Measurements from ENCODE around the gene FBXO42. TPM values are rescaled to one million over a fixed set of nuclear protein-coding genes. Genes with fewer than 3 reads are reported as not detected.
A peak's percentile ranks its signal among the peaks of the same experiment; 100 is the strongest.

The FBXO42 gene
- total RNA-seq, 1 donor from 2014 or later = 18.8 TPM

GRCh38 chr1:16218674-16219071 lies 133.6 kb downstream of the FBXO42 start:
- H3K36me3 ChIP-seq = no peaks in the 10 kb centered on the region
- no peak overlapping the region for H3K4me2 ChIP-seq
- peak overlapping the region; percentile 63 for H3K4me3 Mint-ChIP-seq
- no peaks in the 10 kb centered on the region for H3K36me3 Mint-ChIP-seq
- H3K27me3 ChIP-seq = peaks cover 68% of the 10 kb centered on the region
- peaks cover 5% of the 10 kb centered on the region for H3K4me1 ChIP-seq
- H3K4me3 ChIP-seq = no peak overlapping the region
- no peak overlapping the region for H3K27ac ChIP-seq
- no peaks in the 10 kb centered on the region for H4K20me1 ChIP-seq (ENCODE audit: low read depth)
- H3K9me3 Mint-ChIP-seq = no peaks in the 10 kb centered on the region
- H3K9ac ChIP-seq = no peak overlapping the region
- H3K27ac Mint-ChIP-seq = no peak overlapping the region
- peaks cover 17% of the 10 kb centered on the region for H3K4me1 Mint-ChIP-seq
- no peak for DNase-seq (ENCODE audit: low spot score)
- H3K27me3 Mint-ChIP-seq (ENCODE audit: insufficient read depth, low read depth) = peaks cover 20% of the 10 kb centered on the region
- peaks cover 15% of the 10 kb centered on the region for H3F3A ChIP-seq (ENCODE audit: low read depth)
- TF ChIP-seq EZH2 (IDR thresholded peaks at IDR 0.05) (no peak), EZH2phosphoT487 (IDR thresholded peaks at IDR 0.05) (no peak)
- TF ChIP-seq, protein P1, sequence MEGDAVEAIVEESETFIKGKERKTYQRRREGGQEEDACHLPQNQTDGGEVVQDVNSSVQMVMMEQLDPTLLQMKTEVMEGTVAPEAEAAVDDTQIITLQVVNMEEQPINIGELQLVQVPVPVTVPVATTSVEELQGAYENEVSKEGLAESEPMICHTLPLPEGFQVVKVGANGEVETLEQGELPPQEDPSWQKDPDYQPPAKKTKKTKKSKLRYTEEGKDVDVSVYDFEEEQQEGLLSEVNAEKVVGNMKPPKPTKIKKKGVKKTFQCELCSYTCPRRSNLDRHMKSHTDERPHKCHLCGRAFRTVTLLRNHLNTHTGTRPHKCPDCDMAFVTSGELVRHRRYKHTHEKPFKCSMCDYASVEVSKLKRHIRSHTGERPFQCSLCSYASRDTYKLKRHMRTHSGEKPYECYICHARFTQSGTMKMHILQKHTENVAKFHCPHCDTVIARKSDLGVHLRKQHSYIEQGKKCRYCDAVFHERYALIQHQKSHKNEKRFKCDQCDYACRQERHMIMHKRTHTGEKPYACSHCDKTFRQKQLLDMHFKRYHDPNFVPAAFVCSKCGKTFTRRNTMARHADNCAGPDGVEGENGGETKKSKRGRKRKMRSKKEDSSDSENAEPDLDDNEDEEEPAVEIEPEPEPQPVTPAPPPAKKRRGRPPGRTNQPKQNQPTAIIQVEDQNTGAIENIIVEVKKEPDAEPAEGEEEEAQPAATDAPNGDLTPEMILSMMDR (IDR thresholded peaks at IDR 0.05) = no peak
- no peak overlapping the region for H2AFZ ChIP-seq (replicated peaks)
- no peaks in the 10 kb centered on the region for H3K9me3 ChIP-seq (ENCODE audit: low read depth)
- H3K79me2 ChIP-seq (ENCODE audit: low read depth) = no peaks in the 10 kb centered on the region

DNA sequence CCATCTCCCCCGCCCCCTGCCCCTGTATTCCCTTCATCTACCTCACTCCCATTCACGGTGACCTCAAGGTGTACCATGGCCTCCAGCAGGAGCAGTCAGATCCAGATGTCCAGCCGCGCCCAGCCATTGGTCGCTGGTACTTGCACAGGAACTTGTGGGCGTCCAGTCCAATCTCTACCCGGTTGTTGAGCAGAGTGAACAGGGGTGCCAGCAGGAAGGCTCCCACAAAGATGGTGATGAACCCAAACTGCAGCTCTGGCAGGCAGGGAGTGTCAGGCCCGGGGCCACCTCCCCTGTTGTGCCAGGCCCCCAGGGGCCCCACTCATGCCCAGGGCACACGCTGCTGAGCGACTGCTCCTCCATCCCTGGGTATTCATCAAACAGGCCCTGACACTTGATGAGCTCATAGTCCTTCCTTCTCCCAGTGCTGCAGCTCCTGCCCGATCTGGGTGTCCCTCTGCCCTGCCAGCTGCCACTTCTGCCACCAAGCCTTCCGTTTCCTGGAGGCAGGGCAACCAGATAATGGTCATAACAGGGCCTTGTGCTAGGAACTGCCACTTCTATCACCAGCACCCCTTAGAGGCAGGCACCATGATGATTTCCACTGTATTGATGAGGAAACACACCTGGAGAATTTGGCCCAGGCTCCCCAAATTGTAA lies 134.1 kb downstream of the FBXO42 start:
- TF ChIP-seq, protein P1 (IDR thresholded peaks at IDR 0.05) = no peak
- TF ChIP-seq EZH2phosphoT487 (IDR thresholded peaks at IDR 0.05) (no peak), EZH2 (IDR thresholded peaks at IDR 0.05) (no peak)
- Mint-ChIP-seq H3K36me3 (no peaks in the 10 kb centered on the region), H3K27ac (no peak overlapping the region), H3K9me3 (no peaks in the 10 kb centered on the region), H3K27me3 (ENCODE audit: insufficient read depth, low read depth) (peaks cover 23% of the 10 kb centered on the region), H3K4me1 (peaks cover 20% of the 10 kb centered on the region), H3K4me3 (peak overlapping the region; percentile 87)
- no peak for DNase-seq (ENCODE audit: low spot score)
- Histone ChIP-seq H3K27me3 (peaks cover 63% of the 10 kb centered on the region), H3K4me3 (peak overlapping the region; percentile 48), H3K9ac (no peak overlapping the region), H2AFZ (replicated peaks) (no peak overlapping the region), H3K36me3 (no peaks in the 10 kb centered on the region), H3K79me2 (ENCODE audit: low read depth) (no peaks in the 10 kb centered on the region), H3K9me3 (ENCODE audit: low read depth) (no peaks in the 10 kb centered on the region), H3K27ac (no peak overlapping the region), H3F3A (ENCODE audit: low read depth) (peaks cover 15% of the 10 kb centered on the region), H4K20me1 (ENCODE audit: low read depth) (no peaks in the 10 kb centered on the region), H3K4me1 (peaks cover 5% of the 10 kb centered on the region), H3K4me2 (peak overlapping the region; percentile 69)

DNA sequence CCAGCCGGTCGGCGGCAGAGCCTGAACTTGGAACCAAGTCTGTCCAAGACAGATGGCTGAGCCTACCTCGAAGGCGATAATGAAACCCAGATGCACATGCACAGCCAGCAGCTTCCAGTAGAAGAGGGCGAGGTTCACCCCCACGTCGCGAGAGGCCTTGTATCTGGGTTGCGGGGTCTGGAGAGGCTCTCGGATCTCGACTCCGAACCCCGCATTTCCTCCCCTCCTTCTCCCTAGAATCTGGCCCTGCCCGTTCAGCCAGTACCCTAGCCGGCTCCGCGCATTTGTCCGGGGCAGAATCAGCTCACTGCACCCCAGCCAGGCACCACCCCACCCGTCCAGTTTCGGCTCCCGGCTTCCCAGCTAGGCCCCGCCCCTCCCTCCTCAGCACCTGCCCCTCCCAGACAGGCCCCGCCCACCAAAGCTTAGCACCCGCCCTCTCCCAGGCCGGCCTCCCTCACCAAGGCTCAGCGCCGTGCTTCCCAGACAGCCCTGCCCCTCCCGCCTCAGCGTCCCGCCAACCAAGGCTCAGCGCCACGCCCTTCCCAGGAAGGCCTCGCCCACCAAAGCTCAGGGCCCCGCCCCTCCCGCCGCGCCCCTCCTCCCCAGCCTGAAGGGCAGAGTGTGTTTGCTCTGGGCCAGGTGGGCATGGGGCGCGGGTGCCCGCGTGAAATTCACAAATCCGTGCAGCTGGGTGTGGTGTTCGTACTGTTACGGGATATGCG lies 135.1 kb downstream of the FBXO42 start:
- no peak overlapping the region for H3K27ac ChIP-seq
- H3K9ac ChIP-seq = no peak overlapping the region
- peaks cover 25% of the 10 kb centered on the region for H3K27me3 Mint-ChIP-seq (ENCODE audit: insufficient read depth, low read depth)

More for the DNA sequence above, 135.1 kb downstream of the FBXO42 start:
- H3K36me3 Mint-ChIP-seq = no peaks in the 10 kb centered on the region
- TF ChIP-seq EZH2phosphoT487 (IDR thresholded peaks at IDR 0.05) = no peak
- TF ChIP-seq, protein P1 (IDR thresholded peaks at IDR 0.05) = no peak
- TF ChIP-seq EZH2 (IDR thresholded peaks at IDR 0.05) = no peak
- Histone ChIP-seq H3K27me3 (peaks cover 53% of the 10 kb centered on the region), H3F3A (ENCODE audit: low read depth) (peaks cover 15% of the 10 kb centered on the region), H3K9me3 (ENCODE audit: low read depth) (no peaks in the 10 kb centered on the region), H4K20me1 (ENCODE audit: low read depth) (no peaks in the 10 kb centered on the region), H3K4me1 (peaks cover 12% of the 10 kb centered on the region), H3K36me3 (no peaks in the 10 kb centered on the region), H3K79me2 (ENCODE audit: low read depth) (no peaks in the 10 kb centered on the region), H3K4me2 (peak overlapping the region; percentile 90), H3K4me3 (peak overlapping the region; percentile 48), H2AFZ (replicated peaks) (no peak overlapping the region)
- peak; percentile 99 for DNase-seq (ENCODE audit: low spot score)
- H3K4me1 Mint-ChIP-seq = peaks cover 25% of the 10 kb centered on the region
- no peaks in the 10 kb centered on the region for H3K9me3 Mint-ChIP-seq
- peak overlapping the region; percentile 87 for H3K4me3 Mint-ChIP-seq
- no peak overlapping the region for H3K27ac Mint-ChIP-seq
